Anterior cingulate cortex (tissue), 58 donors: ENCODE results near the gene TRPM5.

Source experiments
- DNase-seq, 58 donors: peaks; one replicate each; lab custom pipeline; 2025; lab: John Stamatoyannopoulos, UW

Gene TRPM5

GRCh38 chr11:2441171-2441570 is 3.1 kb downstream of the TRPM5 start:
- no peak for DNase-seq

- no peak for DNase-seq
These were observed 3.7 kb downstream of the TRPM5 start for GRCh38 chr11:2440646-2441045.

GRCh38 chr11:2439820-2440219 is 4.5 kb downstream of the TRPM5 start:
- no peak for DNase-seq

GRCh38 chr11:2437516-2437915 is 6.8 kb downstream of the TRPM5 start:
- no peak for DNase-seq

GRCh38 chr11:2436521-2437031 is 7.7 kb downstream of the TRPM5 start:
- no peak for DNase-seq

GRCh38 chr11:2436013-2436520 is 8.2 kb downstream of the TRPM5 start:
- no peak for DNase-seq

GRCh38 chr11:2435288-2436012 is 8.9 kb downstream of the TRPM5 start:
- no peak for DNase-seq

- DNase-seq, result no peak
These were observed 9.6 kb downstream of the TRPM5 start for GRCh38 chr11:2434506-2435255.

GRCh38 chr11:2434008-2434407 is 10.3 kb downstream of the TRPM5 start:
- no peak for DNase-seq

- no peak for DNase-seq
These were observed 11.0 kb downstream of the TRPM5 start for GRCh38 chr11:2433106-2433925.

- DNase-seq, result no peak
These were observed 11.7 kb downstream of the TRPM5 start for GRCh38 chr11:2432628-2433071.

- no peak for DNase-seq
These were observed 12.1 kb downstream of the TRPM5 start for GRCh38 chr11:2432171-2432621.

GRCh38 chr11:2431395-2431794 is 12.9 kb downstream of the TRPM5 start:
- DNase-seq, result no peak

- DNase-seq, result peak in 35 of 58 donors; percentile 5 to 74 (median 29)
These were observed 16.0 kb downstream of the TRPM5 start for GRCh38 chr11:2428322-2428795.

- DNase-seq, result peak in 1 of 58 donors; percentile 3
These were observed 16.5 kb downstream of the TRPM5 start for GRCh38 chr11:2427721-2428321.

GRCh38 chr11:2426826-2427521 is 17.3 kb downstream of the TRPM5 start:
- no peak for DNase-seq

GRCh38 chr11:2426221-2426620 is 18.1 kb downstream of the TRPM5 start:
- DNase-seq, result no peak

- DNase-seq, result no peak
These were observed 18.8 kb downstream of the TRPM5 start for GRCh38 chr11:2425506-2425905.

GRCh38 chr11:2424811-2425495 is 19.4 kb downstream of the TRPM5 start:
- DNase-seq, result no peak
